K562 treated with DMSO at 1 percent for 12 hours (cell line): ENCODE measurements around the gene CHODL. TPM values are rescaled to one million over a fixed set of nuclear protein-coding genes. Genes with fewer than 3 reads are reported as not detected.

Experiments
- total RNA-seq: library from RNA; unstranded; fragments of 300-600 nt; gene quantifications from 2 replicates; pipeline ENCODE4 v1.2.3, GENCODE V29; 2022; ENCODE audit not compliant: insufficient read depth

The CHODL gene
- total RNA-seq: not detected in 2 replicates

GRCh38 chr21:18244671-18245463 is at the start of gene CHODL:
TSS of gene CHODL (plus strand) at chr21:18244833. CDS start at chr21:18245224, 391 bp downstream.

Other genes with a start within 250 kb of the CHODL start
- gene TMPRSS15, start 159.0 kb downstream of the CHODL start, total RNA-seq: not detected in 2 replicates